ENCODE data around the gene TUBAL3. TPM values are rescaled to one million over a fixed set of nuclear protein-coding genes. Genes with fewer than 3 reads are reported as not detected.
"Not testable (repeated sequence)": the region's sequence is repeated elsewhere in the genome, so short reads cannot be mapped to it uniquely, and the experiment has no call there.

Gene TUBAL3
- total RNA-seq, 3 donors from 2014 or later, result 1.6 to 1.9 TPM; not detected in 1

DNA sequence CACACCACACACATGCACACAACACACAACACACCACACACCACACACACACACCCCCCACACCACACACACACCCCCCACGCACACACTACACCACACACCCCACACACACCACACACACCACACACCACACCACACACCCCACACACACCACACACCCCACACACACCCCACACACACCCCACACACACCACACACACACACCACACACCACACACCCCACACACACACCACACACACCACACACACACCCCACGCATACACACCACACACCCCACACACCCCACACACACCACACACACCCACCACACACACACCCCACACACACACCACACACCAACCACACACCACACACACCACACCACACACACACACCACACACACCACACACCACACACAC lies 23.4 kb downstream of the TUBAL3 start:
- TF ChIP-seq POLR2A (IDR thresholded peaks at IDR 0.05), result no peak
- no peak for TF ChIP-seq POLR2AphosphoS5 (IDR thresholded peaks at IDR 0.05)
- TF ChIP-seq, protein P1, sequence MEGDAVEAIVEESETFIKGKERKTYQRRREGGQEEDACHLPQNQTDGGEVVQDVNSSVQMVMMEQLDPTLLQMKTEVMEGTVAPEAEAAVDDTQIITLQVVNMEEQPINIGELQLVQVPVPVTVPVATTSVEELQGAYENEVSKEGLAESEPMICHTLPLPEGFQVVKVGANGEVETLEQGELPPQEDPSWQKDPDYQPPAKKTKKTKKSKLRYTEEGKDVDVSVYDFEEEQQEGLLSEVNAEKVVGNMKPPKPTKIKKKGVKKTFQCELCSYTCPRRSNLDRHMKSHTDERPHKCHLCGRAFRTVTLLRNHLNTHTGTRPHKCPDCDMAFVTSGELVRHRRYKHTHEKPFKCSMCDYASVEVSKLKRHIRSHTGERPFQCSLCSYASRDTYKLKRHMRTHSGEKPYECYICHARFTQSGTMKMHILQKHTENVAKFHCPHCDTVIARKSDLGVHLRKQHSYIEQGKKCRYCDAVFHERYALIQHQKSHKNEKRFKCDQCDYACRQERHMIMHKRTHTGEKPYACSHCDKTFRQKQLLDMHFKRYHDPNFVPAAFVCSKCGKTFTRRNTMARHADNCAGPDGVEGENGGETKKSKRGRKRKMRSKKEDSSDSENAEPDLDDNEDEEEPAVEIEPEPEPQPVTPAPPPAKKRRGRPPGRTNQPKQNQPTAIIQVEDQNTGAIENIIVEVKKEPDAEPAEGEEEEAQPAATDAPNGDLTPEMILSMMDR (IDR thresholded peaks at IDR 0.05), result no peak
- no peak overlapping the region for H3K27ac ChIP-seq
- intact Hi-C loops (cut with DNase I; ENCODE audit: low total_unique reads), result loop anchor here (10.0 kb wide), 1 partner anchor 536 kb away; no protein-coding TSS in a partner anchor
- H3K27me3 ChIP-seq, result no peaks in the 10 kb centered on the region
- H3K4me1 ChIP-seq, result no peaks in the 10 kb centered on the region
- no peak for DNase-seq (ENCODE audit: low spot score in 2 of 2)
- no peak overlapping the region for H3K4me3 ChIP-seq
- no peaks in the 10 kb centered on the region for H3K9me3 ChIP-seq
- no peaks in the 10 kb centered on the region for H3K36me3 ChIP-seq

DNA sequence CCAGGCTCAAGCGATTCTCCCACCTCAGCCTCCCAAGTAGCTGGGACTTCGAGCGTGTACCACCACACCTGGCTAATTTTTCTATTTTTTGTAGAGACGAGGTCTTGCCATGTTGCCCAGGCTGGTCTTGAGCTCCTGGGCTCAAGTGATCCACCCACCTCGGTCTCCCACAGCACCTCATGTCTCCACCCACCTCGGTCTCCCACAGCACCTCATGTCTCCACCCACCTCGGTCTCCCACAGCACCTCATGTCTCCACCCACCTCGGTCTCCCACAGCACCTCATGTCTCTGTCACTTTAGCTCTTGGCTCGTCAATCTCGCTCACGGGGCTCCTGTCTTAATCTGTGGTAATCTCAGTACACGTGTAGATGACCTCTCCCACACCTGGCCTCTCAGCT lies 24.2 kb downstream of the TUBAL3 start:
- not testable (repeated sequence) for H3K4me3 ChIP-seq; H3K4me1 ChIP-seq; DNase-seq (ENCODE audit: low spot score in 2 of 2); H3K36me3 ChIP-seq; H3K27ac ChIP-seq; H3K27me3 ChIP-seq; H3K9me3 ChIP-seq
- intact Hi-C loops (cut with DNase I; ENCODE audit: low total_unique reads), result loop anchor here (10.0 kb wide), 1 partner anchor 536 kb away; no protein-coding TSS in a partner anchor

DNA sequence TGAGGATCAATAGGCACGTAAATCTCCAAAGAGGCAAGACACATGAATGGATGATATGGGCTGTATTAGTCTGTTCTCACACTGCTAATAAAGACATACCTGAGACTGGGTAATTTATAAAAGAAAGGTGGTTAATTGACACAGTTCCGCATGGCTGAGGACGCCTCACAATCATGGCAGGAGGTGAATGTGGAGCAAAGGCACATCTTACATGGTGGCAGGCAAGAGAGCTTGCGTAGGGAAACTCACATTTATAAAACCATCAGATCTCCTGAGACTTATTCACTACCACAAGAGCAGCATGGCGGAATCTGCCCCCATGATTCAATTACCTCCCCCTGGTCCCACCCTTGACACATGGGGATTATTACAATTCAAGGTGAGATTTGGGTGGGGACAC lies 25.4 kb downstream of the TUBAL3 start:
- intact Hi-C loops (cut with DNase I; ENCODE audit: low total_unique reads); H3K36me3 ChIP-seq; H3K4me1 ChIP-seq; H3K4me3 ChIP-seq; H3K27me3 ChIP-seq; H3K27ac ChIP-seq; DNase-seq (ENCODE audit: low spot score in 2 of 2); H3K9me3 ChIP-seq: not testable (repeated sequence)

DNA sequence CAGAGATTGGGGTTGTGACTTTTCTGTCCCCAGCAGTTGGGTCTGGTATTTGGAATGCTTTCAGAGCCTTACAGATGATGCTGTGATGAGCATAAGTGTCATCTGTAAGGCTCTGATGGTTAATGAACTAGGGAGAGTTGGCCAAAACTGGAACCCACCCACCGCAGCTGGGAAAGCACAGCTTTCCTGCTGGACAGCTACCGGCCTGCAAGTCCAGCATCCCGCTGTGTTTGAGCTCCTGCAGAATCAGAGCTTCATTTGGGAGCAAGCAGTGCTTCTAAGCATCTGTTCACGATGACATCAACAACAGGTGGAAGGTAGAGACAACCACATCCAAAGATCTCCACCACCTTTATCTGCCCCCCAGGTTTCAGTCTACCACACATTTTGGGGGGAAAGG lies 28.2 kb downstream of the TUBAL3 start:
- no peaks in the 10 kb centered on the region for H3K36me3 ChIP-seq
- no peaks in the 10 kb centered on the region for H3K27me3 ChIP-seq
- intact Hi-C loops (cut with DNase I; ENCODE audit: low total_unique reads), result no loop called here
- DNase-seq (ENCODE audit: low spot score in 2 of 2), result no peak
- no peak overlapping the region for H3K4me3 ChIP-seq
- no peak overlapping the region for H3K27ac ChIP-seq
- H3K4me1 ChIP-seq, result no peaks in the 10 kb centered on the region
- TF ChIP-seq, protein P1 (IDR thresholded peaks at IDR 0.05), result no peak
- TF ChIP-seq POLR2AphosphoS5 (IDR thresholded peaks at IDR 0.05) (no peak), POLR2A (IDR thresholded peaks at IDR 0.05) (no peak)
- H3K9me3 ChIP-seq, result no peaks in the 10 kb centered on the region

DNA sequence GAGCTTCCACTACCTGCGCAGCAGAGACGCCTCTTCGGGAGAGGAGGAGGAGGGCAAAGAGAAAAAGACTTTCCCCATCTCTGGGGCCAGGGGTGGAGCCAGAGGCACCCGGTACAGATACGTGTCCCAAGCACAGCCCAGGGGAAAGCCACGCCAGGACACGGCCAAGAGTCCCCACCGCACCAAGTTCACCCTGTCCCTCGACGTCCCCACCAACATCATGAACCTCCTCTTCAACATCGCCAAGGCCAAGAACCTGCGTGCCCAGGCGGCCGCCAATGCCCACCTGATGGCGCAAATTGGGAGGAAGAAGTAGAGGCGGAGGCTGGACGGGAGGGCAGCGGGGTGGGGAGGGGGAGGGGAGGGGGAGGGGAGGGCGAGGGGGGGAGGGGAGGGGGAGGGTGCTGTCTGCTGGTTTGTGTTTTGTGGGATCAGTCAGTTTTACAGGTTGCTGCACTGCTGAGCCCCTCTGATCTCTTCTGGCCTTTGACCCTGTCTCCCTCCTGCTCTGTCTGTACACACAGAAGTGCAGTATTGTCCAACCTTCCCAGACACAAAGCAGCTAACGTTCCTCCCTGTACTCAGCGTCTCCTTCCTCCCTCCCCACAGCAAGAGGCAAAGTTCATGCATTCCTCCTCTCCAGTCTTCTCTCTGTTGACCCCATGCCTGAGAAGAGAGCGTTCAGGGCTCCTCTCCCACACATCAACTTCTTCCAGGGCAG lies 30.6 kb downstream of the TUBAL3 start:
- no peak for DNase-seq (ENCODE audit: low spot score in 2 of 2)
- Histone ChIP-seq H3K9me3 (no peaks in the 10 kb centered on the region), H3K36me3 (no peaks in the 10 kb centered on the region), H3K27ac (no peak overlapping the region), H3K27me3 (no peaks in the 10 kb centered on the region), H3K4me1 (no peaks in the 10 kb centered on the region), H3K4me3 (no peak overlapping the region)
- intact Hi-C loops (cut with DNase I; ENCODE audit: low total_unique reads), result no loop called here
- TF ChIP-seq, protein P1 (IDR thresholded peaks at IDR 0.05), result no peak
- TF ChIP-seq POLR2AphosphoS5 (IDR thresholded peaks at IDR 0.05) (no peak), POLR2A (IDR thresholded peaks at IDR 0.05) (no peak)

DNA sequence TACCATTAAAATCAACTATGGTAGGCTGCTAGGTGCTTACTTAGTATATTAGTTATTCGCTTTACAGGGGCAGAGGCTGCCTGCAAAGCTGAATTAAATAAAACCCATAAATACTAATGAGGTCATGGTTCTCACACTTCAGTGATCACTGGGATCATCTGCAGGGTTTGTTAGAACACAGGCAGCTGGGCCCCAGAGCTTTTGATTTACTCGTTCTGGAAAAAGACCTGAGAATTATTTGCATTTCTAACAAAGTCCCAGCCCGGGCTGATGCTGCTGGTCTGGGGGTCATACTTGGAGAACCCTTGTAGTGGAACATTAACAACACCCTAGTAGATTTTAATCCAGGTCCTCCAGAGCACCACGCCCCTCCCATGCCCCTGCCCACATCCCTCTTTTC lies 31.3 kb downstream of the TUBAL3 start:
- no peaks in the 10 kb centered on the region for H3K36me3 ChIP-seq
- TF ChIP-seq POLR2A (IDR thresholded peaks at IDR 0.05) (no peak), POLR2AphosphoS5 (IDR thresholded peaks at IDR 0.05) (no peak)
- TF ChIP-seq, protein P1 (IDR thresholded peaks at IDR 0.05), result no peak
- no peak overlapping the region for H3K4me3 ChIP-seq
- H3K4me1 ChIP-seq, result no peaks in the 10 kb centered on the region
- intact Hi-C loops (cut with DNase I; ENCODE audit: low total_unique reads), result no loop called here
- DNase-seq (ENCODE audit: low spot score in 2 of 2), result no peak
- H3K27ac ChIP-seq, result no peak overlapping the region
- no peaks in the 10 kb centered on the region for H3K27me3 ChIP-seq
- no peaks in the 10 kb centered on the region for H3K9me3 ChIP-seq
